Activated naive CD4-positive, alpha-beta T cell treated with anti-CD3 and anti-CD28 coated beads, Interleukin-2, amount 50 U/mL, for 16 hours (primary cell): ENCODE results near the gene PALD1.

Experiments
- DNase-seq: peaks from one replicate; pipeline ENCODE4 v3.0.0-alpha.2; 2020

The PALD1 gene

GRCh38 chr10:70508912-70509756 is 30.6 kb downstream of the PALD1 start:
- DNase-seq: no peak

GRCh38 chr10:70509757-70510147 is 31.2 kb downstream of the PALD1 start:
- no peak for DNase-seq

GRCh38 chr10:70510453-70510852 is 31.9 kb downstream of the PALD1 start:
- DNase-seq: no peak

GRCh38 chr10:70510904-70511303 is 32.3 kb downstream of the PALD1 start:
- DNase-seq: no peak

- DNase-seq: no peak
These were observed 33.6 kb downstream of the PALD1 start for GRCh38 chr10:70512149-70512639.

GRCh38 chr10:70513848-70514309 is 35.3 kb downstream of the PALD1 start:
- DNase-seq: no peak

GRCh38 chr10:70514591-70514990 is 36.0 kb downstream of the PALD1 start:
- no peak for DNase-seq

GRCh38 chr10:70515035-70515667 is 36.6 kb downstream of the PALD1 start:
- no peak for DNase-seq

- DNase-seq: no peak
These were observed 40.1 kb downstream of the PALD1 start for GRCh38 chr10:70518695-70519094.

- no peak for DNase-seq
These were observed 44.5 kb downstream of the PALD1 start for GRCh38 chr10:70523057-70523456.

GRCh38 chr10:70523549-70523948 is 45.0 kb downstream of the PALD1 start:
- DNase-seq: no peak

GRCh38 chr10:70528314-70528713 is 49.7 kb downstream of the PALD1 start:
- DNase-seq: no peak

GRCh38 chr10:70528741-70529362 is 50.3 kb downstream of the PALD1 start:
- no peak for DNase-seq

GRCh38 chr10:70529848-70530247 is 51.3 kb downstream of the PALD1 start:
- DNase-seq: no peak

GRCh38 chr10:70530315-70530714 is 51.7 kb downstream of the PALD1 start:
- no peak for DNase-seq

- DNase-seq: no peak
These were observed 54.1 kb downstream of the PALD1 start for GRCh38 chr10:70532554-70533188.

GRCh38 chr10:70533189-70533558 is 54.6 kb downstream of the PALD1 start:
- DNase-seq: no peak

- DNase-seq: no peak
These were observed 55.7 kb downstream of the PALD1 start for GRCh38 chr10:70534281-70534680.

GRCh38 chr10:70535001-70535400 is 56.4 kb downstream of the PALD1 start:
- DNase-seq: no peak

- no peak for DNase-seq
These were observed 56.9 kb downstream of the PALD1 start for GRCh38 chr10:70535451-70535850.

GRCh38 chr10:70536196-70536861 is 57.8 kb downstream of the PALD1 start:
- DNase-seq: no peak

GRCh38 chr10:70537398-70538194 is 59.0 kb downstream of the PALD1 start:
- DNase-seq: no peak
